Measurements from ENCODE around the gene MICA.
"Not testable (repeated sequence)": the region's sequence is repeated elsewhere in the genome, so short reads cannot be mapped to it uniquely, and the experiment has no call there.

Gene MICA

GRCh38 chr6:31414771-31415265 lies 11.4 kb downstream of the MICA start:
- no peak for DNase-seq

GRCh38 chr6:31416394-31417014 lies 13.1 kb downstream of the MICA start:
- no peak for DNase-seq

- DNase-seq: no peak
Observed at GRCh38 chr6:31418251-31418650, 14.9 kb downstream of the MICA start.

- no peak for DNase-seq
Observed at GRCh38 chr6:31419842-31420241, 16.4 kb downstream of the MICA start.

GRCh38 chr6:31420546-31420945 lies 17.2 kb downstream of the MICA start:
- no peak for DNase-seq

GRCh38 chr6:31422587-31422986 lies 19.2 kb downstream of the MICA start:
- DNase-seq: no peak

- no peak for DNase-seq
Observed at GRCh38 chr6:31423550-31423949, 20.2 kb downstream of the MICA start.

GRCh38 chr6:31426395-31427354 lies 23.3 kb downstream of the MICA start:
- no peak for DNase-seq

GRCh38 chr6:31430449-31430848 lies 27.1 kb downstream of the MICA start:
- no peak for DNase-seq

- DNase-seq: not testable (repeated sequence)
Observed at GRCh38 chr6:31435051-31435450, 31.7 kb downstream of the MICA start.

- DNase-seq: no peak
Observed at GRCh38 chr6:31438222-31438621, 34.8 kb downstream of the MICA start.

GRCh38 chr6:31438677-31439076 lies 35.3 kb downstream of the MICA start:
- no peak for DNase-seq

GRCh38 chr6:31441365-31442267 lies 38.2 kb downstream of the MICA start:
- no peak for DNase-seq

GRCh38 chr6:31446481-31446880 lies 43.1 kb downstream of the MICA start:
- DNase-seq: no peak

GRCh38 chr6:31446999-31447789 lies 43.8 kb downstream of the MICA start:
- not testable (repeated sequence) for DNase-seq

- no peak for DNase-seq
Observed at GRCh38 chr6:31450751-31451150, 47.4 kb downstream of the MICA start.

- no peak for DNase-seq
Observed at GRCh38 chr6:31452859-31453258, 49.5 kb downstream of the MICA start.

- DNase-seq: no peak
Observed at GRCh38 chr6:31453259-31453658, 49.9 kb downstream of the MICA start.

- not testable (repeated sequence) for DNase-seq
Observed at GRCh38 chr6:31459864-31460263, 56.5 kb downstream of the MICA start.

- DNase-seq: no peak
Observed at GRCh38 chr6:31460361-31461025, 57.1 kb downstream of the MICA start.

Measured in NCI-H2029 treated with DMSO at 0.1 percent for 48 hours (cell line).